Measurements from ENCODE around the gene SLC10A3.
"Not testable (repeated sequence)": the region's sequence is repeated elsewhere in the genome, so short reads cannot be mapped to it uniquely, and the experiment has no call there.

Gene SLC10A3

GRCh38 chrX:154508384-154508745, 17.9 kb upstream of the SLC10A3 start:
- DNase-seq, result no peak

DNA sequence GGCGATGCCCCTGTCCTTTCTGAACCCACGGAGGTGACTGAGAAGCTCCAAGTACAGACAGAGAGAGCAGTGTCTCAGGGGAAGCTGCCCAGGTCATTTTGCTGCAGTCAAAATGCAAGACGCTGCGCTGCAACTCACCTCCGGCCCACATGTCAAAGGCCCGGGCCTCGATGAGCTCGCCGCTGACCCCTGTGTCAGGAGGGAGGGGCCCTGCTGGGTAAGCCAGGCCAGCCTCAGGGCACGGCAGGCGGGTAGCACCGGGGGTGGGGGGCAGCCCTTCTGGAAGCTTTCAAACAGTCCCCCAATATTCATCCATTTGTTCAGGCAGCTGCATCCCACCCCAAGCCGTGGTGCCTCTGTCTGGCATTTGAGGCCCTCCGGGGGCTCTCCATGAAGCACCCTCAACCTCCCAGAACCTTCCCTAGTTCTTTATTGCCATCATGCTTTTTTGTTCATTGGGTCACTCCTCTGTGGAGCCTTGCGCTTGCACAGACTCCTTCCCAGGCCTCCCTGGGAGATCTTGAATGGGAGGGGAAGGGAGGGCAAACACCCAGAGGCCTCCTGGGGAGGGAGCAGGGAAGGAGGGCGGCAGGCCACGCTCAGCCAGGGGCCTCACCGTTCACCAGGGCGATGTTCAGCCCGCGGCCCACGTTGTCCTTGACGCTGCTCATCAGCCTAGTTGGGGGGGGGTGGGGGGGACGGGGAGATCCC, 17.4 kb upstream of the SLC10A3 start:
- no peak for DNase-seq

DNA sequence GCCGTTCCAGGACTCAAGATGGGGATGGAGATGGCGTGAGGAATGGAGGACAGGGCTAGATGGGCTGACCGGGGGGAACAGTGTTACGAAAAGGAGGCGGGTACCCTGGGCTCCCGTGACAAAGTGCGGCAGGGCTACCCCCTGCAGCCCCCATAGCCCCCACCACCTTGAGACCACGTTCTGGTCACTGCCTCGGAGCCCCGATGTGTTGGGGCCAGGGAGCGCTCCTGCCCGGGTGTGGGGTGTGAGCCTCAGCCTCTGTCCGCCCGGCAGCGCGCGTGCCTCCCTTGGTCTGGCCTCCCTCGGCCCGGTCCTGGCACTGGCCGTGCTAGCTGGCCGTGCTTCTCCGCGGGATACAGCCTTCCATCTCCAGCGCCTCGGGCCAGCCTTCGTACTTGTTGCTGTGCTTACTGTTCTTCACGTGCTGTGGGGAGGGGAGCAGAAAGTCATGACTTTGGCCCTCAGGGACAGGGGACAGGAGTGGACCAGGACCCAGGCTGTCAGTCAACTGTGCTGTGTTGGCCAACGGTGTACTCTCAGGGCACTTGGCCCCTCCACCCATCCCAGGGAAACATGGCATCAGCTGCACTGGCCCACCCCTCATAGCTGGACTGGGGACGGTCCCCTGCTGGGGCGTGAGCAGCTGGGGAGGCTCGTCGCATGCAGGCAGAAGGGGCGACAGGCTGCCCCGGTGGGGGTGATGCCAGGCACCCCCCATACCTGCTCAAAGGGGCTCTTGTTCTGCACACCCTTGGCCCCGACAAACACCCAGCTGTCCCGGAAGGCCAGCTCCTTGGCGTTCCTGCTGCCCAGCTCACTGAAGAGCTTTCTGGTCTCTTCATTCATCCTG, 16.3 kb upstream of the SLC10A3 start:
- DNase-seq, result no peak

DNA sequence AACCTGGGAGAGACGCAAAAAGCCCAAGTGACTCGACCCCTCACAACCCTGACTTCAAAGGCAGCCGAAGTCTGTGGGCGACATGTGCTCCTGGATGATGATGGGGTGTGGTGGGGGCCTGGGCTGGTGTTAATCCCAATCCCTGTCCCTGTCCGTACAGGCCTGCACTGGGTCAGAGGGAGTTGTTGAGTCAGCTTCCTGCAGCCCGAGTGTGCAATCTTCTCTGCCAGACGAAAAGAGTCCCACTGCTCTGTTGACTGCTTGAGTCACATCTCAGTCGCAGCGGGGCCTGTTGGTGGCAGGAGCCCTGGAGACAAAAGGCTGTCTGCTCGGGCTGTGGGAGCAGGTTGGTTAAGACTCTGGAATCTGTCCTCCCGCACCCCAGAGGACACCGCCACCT, 15.3 kb upstream of the SLC10A3 start:
- DNase-seq, result no peak

DNA sequence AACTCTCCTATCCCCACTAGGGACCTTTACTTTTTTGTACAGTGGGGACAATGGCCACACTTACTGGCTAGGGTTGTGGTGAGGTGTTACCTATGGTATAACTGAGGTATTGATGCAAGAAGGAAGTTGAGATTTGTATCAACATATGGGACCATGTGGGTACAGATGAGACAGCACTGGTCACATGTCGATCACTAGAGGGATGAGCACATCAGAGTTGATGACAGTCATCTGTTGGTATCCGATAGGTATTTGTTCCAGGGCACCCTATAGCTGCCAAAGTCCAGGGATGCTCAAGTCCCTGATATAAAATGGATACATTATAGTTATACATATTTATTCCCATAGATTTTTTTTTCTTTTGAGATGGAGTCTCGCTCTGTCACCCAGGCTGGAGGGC, 12.6 kb upstream of the SLC10A3 start:
- DNase-seq, result no peak

DNA sequence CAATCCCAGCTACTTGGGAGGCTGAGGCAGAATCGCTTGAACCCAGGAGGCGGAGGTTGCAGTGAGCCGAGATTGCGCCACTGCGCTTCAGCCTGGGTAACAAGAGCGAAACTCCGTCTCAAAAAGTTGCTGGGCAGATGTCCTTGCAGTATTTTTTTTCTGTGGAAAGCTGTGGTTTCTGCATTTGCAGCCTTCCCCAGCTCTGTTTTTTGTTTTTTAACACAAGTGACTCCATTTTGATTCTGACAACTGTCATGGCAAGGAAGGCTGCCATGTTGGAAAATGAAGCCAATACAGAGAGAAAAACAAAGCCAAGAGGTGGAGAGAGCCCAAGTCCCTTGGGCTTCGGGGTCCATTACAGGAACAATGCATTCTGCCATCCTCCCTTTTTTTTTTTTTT, 11.7 kb upstream of the SLC10A3 start:
- DNase-seq, result no peak

- not testable (repeated sequence) for DNase-seq
Measured at GRCh38 chrX:154501423-154501822, 11.0 kb upstream of the SLC10A3 start.

DNA sequence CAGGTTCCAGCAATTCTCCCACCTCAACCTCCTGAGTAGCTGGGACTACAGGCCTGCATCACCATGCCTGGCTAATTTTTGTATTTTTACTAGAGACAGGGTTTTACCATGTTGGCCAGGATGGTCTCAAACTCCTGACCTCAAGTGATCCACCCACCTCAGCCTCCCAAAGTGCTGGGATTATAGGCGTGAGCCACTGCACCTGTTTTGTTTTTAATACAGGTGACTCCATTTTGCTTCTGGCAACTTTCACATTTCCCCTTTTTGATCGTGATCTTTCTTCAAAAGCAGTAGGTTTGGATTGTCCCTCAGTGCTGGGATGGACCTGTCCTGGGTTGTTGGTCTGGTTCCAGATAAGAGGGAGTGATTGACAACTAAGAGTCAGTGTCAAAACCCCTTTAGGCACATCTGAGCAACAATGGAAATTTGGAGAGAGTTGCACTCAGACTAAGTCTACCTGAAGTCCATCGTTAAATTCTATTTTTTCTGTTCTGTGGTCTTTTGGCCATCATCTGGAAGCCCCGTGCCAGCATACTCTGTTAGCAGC, 6.2 kb upstream of the SLC10A3 start:
- not testable (repeated sequence) for DNase-seq

- DNase-seq, result no peak
Measured at GRCh38 chrX:154495472-154495922, 5.1 kb upstream of the SLC10A3 start.

GRCh38 chrX:154494715-154495114, 4.3 kb upstream of the SLC10A3 start:
- DNase-seq, result no peak

DNA sequence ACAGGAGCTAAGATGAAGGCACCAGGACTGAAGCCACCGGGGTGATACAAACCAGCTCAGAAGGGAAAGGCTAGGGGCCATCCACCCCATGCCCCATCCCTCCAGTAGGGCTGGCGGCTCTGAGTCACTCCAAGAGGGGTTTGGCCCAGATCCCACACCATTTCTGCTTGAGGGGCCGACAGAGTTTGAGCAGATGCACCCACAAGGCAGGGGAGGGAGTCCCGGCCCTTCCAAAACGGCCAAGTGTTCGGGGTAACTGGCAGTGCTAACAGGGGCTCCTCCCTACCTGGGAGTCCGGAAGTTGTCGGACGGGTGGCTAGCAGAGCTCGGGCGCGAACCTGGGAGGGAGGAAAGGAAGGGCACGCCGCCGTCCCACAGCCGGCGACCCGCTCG, 412 bp downstream of the SLC10A3 start:
- DNase-seq, result peak; percentile 21

DNA sequence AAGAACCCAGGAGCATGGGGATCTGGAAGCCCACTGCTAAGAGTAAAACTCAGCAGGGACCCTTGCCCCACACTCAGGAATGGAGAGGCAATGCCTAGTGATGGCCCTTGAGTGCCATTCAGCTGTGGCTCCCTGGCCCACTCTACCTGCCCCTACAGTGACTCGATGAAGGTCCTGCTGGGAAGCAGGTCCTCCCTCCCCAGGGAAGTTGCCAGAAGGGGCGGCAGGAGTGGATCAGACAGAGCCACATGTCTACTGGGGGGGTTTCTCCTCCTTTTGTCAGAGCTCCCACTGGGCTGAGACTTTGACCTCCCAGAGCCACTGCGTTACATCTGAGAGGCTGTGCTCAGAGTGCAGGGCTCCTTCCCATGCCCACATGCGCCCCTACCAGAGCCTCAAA, 1.2 kb downstream of the SLC10A3 start:
- no peak for DNase-seq

DNA sequence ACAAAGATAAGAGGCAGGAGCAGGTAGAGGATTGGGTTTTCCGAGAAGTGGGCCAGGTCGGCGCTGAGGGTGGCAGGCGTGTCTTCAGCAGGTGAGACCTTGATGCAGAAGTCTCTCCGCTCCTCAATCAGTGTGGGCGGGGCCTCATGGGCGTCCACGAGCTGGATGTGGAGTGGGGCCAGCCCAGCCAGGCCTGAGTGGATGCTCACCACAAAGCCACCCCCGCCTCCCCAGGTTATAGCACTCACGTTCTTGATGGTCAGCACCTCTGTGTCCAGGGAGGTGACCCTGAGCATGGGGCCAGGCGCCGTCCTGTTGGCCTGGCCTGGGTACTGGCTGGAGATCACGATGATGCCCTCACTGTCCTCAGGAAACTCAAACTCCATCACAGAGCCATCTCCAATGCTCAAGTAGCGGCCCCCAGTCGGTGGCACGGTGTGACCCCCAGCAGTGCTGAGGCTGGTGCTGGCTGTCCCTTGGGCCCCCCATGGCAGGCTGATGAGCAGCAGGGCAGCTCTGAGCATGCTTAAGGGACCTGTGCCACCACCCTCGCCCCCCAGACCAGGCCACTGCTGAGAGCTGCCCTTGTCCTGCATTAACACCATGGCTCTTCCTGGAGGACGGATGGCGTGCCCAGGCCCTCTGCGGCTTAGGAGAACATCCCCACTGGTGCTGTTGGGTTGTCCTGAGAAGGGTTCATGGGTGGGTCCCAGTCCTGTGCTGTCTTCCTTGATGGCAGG, 1.9 kb downstream of the SLC10A3 start:
- DNase-seq, result no peak

DNA sequence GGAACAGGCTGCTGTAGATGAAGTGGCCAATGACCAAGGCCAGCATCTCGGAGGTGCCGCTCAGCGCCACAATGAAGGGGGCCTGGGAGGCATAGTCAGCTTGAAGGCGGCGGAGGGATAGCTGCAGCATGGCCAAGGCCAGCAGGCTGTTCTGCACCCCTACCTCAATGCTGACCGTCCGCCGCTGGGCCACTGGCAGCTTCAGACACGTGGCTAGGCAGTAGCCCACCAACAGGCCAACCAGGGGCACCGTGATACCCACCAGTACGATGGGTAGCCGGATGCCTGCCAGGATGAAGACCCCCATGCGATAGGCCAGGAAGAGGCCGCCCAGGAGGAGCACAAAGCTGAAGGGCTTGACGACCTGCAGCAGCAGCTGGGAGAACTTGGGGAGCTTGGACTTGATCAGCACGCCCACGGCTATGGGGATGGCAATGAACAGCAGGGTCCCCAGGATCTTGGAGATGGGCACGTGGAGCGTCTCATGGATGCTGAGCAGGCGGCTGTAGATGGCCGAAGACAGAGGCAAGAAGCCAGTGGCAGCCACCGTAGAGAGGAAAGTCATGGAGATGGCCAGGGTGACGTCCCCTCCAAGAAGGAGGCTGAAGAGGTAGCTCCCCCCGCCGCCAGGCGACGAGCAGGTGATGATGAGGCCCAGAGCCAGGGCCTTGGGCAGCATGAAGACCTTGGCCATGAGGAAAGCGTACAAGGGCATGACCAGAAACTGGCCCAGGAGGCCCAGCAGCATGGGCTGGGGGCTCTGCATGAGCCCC, 2.7 kb downstream of the SLC10A3 start:
- no peak for DNase-seq

- DNase-seq, result peak; percentile 69
Measured at GRCh38 chrX:154486396-154487207, 3.8 kb downstream of the SLC10A3 start, which contains the start of gene UBL4A. UBL4A (minus strand) TSS chrX:154486615; CDS start chrX:154486584, 31 bp downstream.

GRCh38 chrX:154486052-154486395, 4.4 kb downstream of the SLC10A3 start:
- DNase-seq, result peak; percentile 34

DNA sequence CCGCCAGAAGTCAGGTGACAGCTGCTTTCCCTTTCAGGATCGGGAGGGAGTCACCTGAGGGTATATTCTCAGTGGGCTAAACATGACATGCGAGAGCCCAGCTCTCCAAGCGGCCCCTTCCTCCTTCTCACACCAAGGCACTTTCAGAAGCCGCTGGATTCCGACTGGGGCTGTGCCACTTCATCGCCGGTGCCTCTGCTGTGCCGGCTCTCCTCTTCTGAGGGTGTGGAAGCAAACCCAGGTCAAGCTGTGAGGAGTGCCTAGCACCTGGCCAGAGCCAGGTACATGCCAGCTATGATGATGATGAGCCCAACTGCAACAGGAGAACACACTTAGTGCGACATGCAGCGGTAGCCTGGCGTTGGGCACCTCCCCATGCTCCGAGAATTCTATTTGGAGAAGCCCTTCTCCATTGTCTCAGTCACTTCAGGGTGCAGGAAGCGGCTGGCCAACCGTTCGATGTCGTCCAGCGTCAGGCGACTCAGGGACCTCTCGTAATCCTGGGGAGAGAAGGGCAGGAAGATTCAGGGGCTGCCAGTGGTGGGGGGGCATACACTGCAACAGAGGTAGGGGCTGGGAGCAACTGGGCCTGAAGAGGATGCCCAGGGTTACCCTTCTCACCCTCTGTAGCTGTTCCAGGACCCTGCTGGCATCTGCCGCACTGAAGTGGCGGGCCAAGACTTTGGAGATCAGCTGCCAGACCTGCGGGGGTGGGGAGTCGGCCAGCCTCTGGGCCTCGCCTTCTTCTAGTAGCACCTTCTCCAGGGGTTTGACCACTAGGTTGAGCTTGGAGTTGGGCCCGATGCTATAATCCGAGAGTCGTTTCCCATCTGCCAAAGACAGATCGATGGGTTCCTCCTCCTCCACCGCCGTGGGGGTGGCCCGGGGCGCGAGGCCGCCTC, 5.0 kb downstream of the SLC10A3 start:
- peak; percentile 17 for DNase-seq

DNA sequence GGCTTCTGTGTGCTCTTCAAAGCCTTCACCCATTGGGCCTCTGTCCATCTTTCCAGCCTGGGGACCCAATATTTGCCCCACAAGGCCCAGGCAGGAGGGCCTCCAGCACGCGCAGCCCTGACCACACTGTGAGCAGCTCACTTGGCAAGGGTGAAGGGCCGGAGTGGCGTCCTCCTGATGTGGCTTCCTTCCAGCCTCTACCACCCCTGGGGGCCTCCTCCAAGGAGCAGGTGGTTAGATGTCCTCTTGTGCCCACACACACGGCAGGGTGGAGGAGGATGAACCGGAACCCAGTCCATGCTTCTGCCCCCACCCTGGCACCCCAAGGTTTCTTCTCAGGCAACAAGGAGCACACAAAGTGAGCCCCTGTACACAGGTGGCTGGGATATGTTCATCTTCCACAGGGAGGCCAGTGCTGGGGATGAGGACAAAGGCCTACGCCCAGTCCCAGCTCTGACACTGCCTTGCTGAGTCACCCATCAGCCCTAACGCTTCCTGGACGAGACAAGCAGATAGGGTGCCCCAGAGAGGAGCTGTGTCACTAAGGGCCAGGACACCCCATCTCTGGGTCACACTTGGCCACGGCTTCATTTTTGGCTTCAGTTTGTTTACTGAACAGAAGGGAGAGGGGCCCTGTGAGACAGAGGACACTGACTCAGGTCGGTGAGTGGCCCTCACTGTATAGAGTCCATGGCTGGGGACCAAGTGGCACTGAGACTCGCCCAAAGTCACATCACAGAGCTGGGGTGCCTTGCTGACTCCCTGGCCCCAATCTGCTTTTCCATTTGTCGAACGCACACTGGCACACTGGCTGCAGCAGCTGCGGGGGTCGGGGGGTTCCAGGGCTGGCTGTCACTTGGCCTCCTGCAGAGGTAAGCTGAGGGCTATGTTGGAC, 5.9 kb downstream of the SLC10A3 start:
- DNase-seq, result no peak

- DNase-seq, result no peak
Measured at GRCh38 chrX:154483325-154483724, 7.1 kb downstream of the SLC10A3 start.
